PC-3 (cell line): ENCODE measurements around the gene STARD3. TPM values are rescaled to one million over a fixed set of nuclear protein-coding genes. Genes with fewer than 3 reads are reported as not detected.
A peak's percentile ranks its signal among the peaks of the same experiment; 100 is the strongest.

Experiments used
- ATAC-seq: fragments of 200-7000 bp; cut with Tn5 transposase; 2 replicates; pipeline ENCODE4 v1.9.1; 2020; ENCODE audit warnings: mild to moderate bottlenecking, moderate library complexity
- BruUV-seq: library from RNA; stranded (reverse); fragments of 400-500 nt; replicated peaks from 2 replicates; lab custom pipeline; 2021; lab: Mats Ljungman, UMichigan
- CTCF ChIA-PET: fragments of 300-600 bp; sonication (Branson Sonifier 250); formaldehyde crosslinking; loops from one replicate; lab custom pipeline; 2022; ENCODE audit warnings: antibody characterized with exemption; lab: Charles Lee
- POLR2A ChIA-PET: fragments of 300-600 bp; sonication (Branson Sonifier 250); formaldehyde crosslinking; loops from one replicate; lab custom pipeline; 2022; ENCODE audit warnings: antibody characterized with exemption; ENCODE audit not compliant: unreplicated experiment; lab: Charles Lee
- DNase-seq: peaks from one replicate; pipeline ENCODE4 v3.0.0-alpha.2; 2015
- H2AFZ ChIP-seq: fragments of 300-600 bp; sonication (generic); 2 replicates; pipeline ENCODE4 v1.6.0; 2016; ENCODE audit warnings: antibody characterized with exemption, low read length
- H3F3A ChIP-seq: fragments of 300-600 bp; sonication (generic); one replicate; pipeline ENCODE4 v1.6.0; 2017; ENCODE audit warnings: antibody characterized with exemption, low read length, control low read depth, mild to moderate bottlenecking; ENCODE audit not compliant: unreplicated experiment
- H3K27ac ChIP-seq: fragments of 300-600 bp; sonication (generic); 2 replicates; pipeline ENCODE4 v1.5.1; 2016; ENCODE audit warnings: mild to moderate bottlenecking, low read length
- H3K27me3 ChIP-seq: fragments of 300-600 bp; sonication (generic); 2 replicates; pipeline ENCODE4 v1.6.1; 2016; ENCODE audit warnings: low read length, mixed read lengths
- H3K36me3 ChIP-seq: fragments of 300-600 bp; sonication (generic); 2 replicates; pipeline ENCODE4 v1.6.1; 2016; ENCODE audit warnings: low read depth, mixed run types, low read length, mixed read lengths
- H3K4me1 ChIP-seq: fragments of 300-600 bp; sonication (generic); 2 replicates; pipeline ENCODE4 v1.5.1; 2016; ENCODE audit warnings: low read length; ENCODE audit not compliant: insufficient read depth
- H3K4me2 ChIP-seq: fragments of 300-600 bp; sonication (generic); 2 replicates; pipeline ENCODE4 v1.6.0; 2016; ENCODE audit warnings: low read length
- H3K4me3 ChIP-seq: fragments of 300-600 bp; sonication (generic); 2 replicates; pipeline ENCODE4 v1.5.1; 2016; ENCODE audit warnings: mild to moderate bottlenecking, low read length, mixed read lengths
- H3K79me2 ChIP-seq: fragments of 300-600 bp; sonication (generic); 2 replicates; pipeline ENCODE4 v1.6.1; 2017; ENCODE audit warnings: low read length, mixed read lengths
- H3K9ac ChIP-seq: fragments of 300-600 bp; sonication (generic); 2 replicates; pipeline ENCODE4 v1.6.0; 2016; ENCODE audit warnings: mild to moderate bottlenecking, low read length
- H3K9me2 ChIP-seq: fragments of 300-600 bp; sonication (generic); replicated peaks from 2 replicates; pipeline ENCODE4 v1.6.1; 2016; ENCODE audit warnings: mixed run types, low read length, mixed read lengths
- H3K9me3 ChIP-seq: fragments of 300-600 bp; sonication (generic); 2 replicates; pipeline ENCODE4 v1.6.1; 2016; ENCODE audit warnings: low read length, mixed read lengths
- H4K20me1 ChIP-seq: fragments of 300-600 bp; sonication (generic); 2 replicates; pipeline ENCODE4 v1.6.1; 2016; ENCODE audit warnings: low read length, mixed read lengths
- CTCF ChIP-seq: fragments of 300-600 bp; sonication (generic); conservative IDR thresholded peaks from 2 replicates; pipeline ENCODE4 v1.5.1; 2017; ENCODE audit warnings: antibody characterized with exemption, low read depth, mild to moderate bottlenecking, low read length
- EZH2 ChIP-seq: fragments of 300-600 bp; sonication (generic); IDR thresholded peaks from one replicate; pipeline ENCODE4 v1.6.1; 2017; ENCODE audit warnings: antibody characterized with exemption, mild to moderate bottlenecking, low read length; ENCODE audit not compliant: unreplicated experiment
- EZH2phosphoT487 ChIP-seq: fragments of 300-600 bp; sonication (generic); IDR thresholded peaks from 2 replicates; pipeline ENCODE4 v1.6.1; 2018; ENCODE audit warnings: mild to moderate bottlenecking, antibody characterized with exemption, low read length, borderline replicate concordance
- intact Hi-C: fragments of 100-400 bp; cut with micrococcal nuclease; formaldehyde crosslinking; loops from 2 replicates; pipeline ENCODE4 v1.9.0; 2023
- total RNA-seq: library from RNA; depleted of rRNA; stranded (reverse); fragments of >200 nt; gene quantifications from 2 replicates; pipeline ENCODE4 v1.2.3, GENCODE V29; 2014

Gene STARD3
- total RNA-seq, 1 experiment from 2014 or later, result 30.5 TPM

- Histone ChIP-seq H4K20me1 (no peaks in the 10 kb centered on the region), H3K4me1 (peaks cover 4% of the 10 kb centered on the region; the same call in 1 of the 2 replicates), H3K9ac (no peak overlapping the region), H2AFZ (no peak overlapping the region), H3K9me2 (no peaks in the 10 kb centered on the region), H3K4me2 (no peak overlapping the region), H3F3A (no peaks in the 10 kb centered on the region), H3K36me3 (no peaks in the 10 kb centered on the region), H3K4me3 (no peak overlapping the region), H3K9me3 (no peaks in the 10 kb centered on the region), H3K79me2 (no peaks in the 10 kb centered on the region), H3K27ac (no peak overlapping the region), H3K27me3 (no peaks in the 10 kb centered on the region)
- intact Hi-C loops, result no loop called here
- ATAC-seq, result no peak
- DNase-seq, result no peak
- no TSS peak for BruUV-seq
- TF ChIP-seq CTCF (no peak), EZH2 (no peak), EZH2phosphoT487 (no peak)
- ChIA-PET CTCF (no interaction called here), POLR2A (no interaction called here)
Measured at GRCh38 chr17:39663688-39664580, 27.0 kb downstream of the STARD3 start.

- ATAC-seq (no peak; the same call in 1 of the 2 replicates), DNase-seq (no peak)
- Histone ChIP-seq H3K9ac (no peak within 1 kb of the TSS), H3K4me1 (peaks cover 4% of the 10 kb centered on the region; the same call in 1 of the 2 replicates), H3K4me2 (no peak within 1 kb of the TSS), H3K9me3 (no peaks in the 10 kb centered on the region), H3K27ac (no peak within 1 kb of the TSS), H3K27me3 (no peaks in the 10 kb centered on the region), H3K4me3 (no peak within 1 kb of the TSS), H4K20me1 (no peaks in the 10 kb centered on the region), H2AFZ (no peak within 1 kb of the TSS), H3K36me3 (no peaks in the 10 kb centered on the region), H3K9me2 (no peaks in the 10 kb centered on the region), H3F3A (no peaks in the 10 kb centered on the region), H3K79me2 (no peaks in the 10 kb centered on the region)
- intact Hi-C loops, result no loop called here
- TF ChIP-seq EZH2 (no peak), CTCF (no peak), EZH2phosphoT487 (no peak)
- POLR2A ChIA-PET, result interaction anchor here (0.6 kb wide), 1 partner anchor 682 kb away, joined by 4 read pairs; no protein-coding TSS in a partner anchor
- TSS peak; percentile 25 for BruUV-seq
- CTCF ChIA-PET, result interaction anchor here (0.6 to 1.1 kb wide), 3 partner anchors 11 to 35 kb away, joined by 3 read pairs; partner anchors contain the start of gene ERBB2
Measured at GRCh38 chr17:39664581-39665561, 27.9 kb downstream of the STARD3 start, which contains the start of gene TCAP. TCAP (plus strand) TSS chr17:39665349; CDS start chr17:39665360, 11 bp downstream.
